Measurements from ENCODE around the gene PMVK.

PMVK gene

GRCh38 chr1:154931940-154932487 is 4.5 kb downstream of the PMVK start:
- TF ChIP-seq CTCF (conservative IDR thresholded peaks at IDR 0.05; ENCODE audit: low read depth, low read length), result no peak
- H3K4me3 ChIP-seq (ENCODE audit: low read length), result no peak overlapping the region

GRCh38 chr1:154926201-154926600 is 10.3 kb downstream of the PMVK start:
- H3K4me3 ChIP-seq (ENCODE audit: low read length), result no peak overlapping the region
- no peak for DNase-seq (ENCODE audit: low read depth)
- TF ChIP-seq CTCF (conservative IDR thresholded peaks at IDR 0.05; ENCODE audit: low read depth, low read length), result no peak

More at GRCh38 chr1:154931940-154932487, 4.5 kb downstream of the PMVK start:
- no peak for DNase-seq (ENCODE audit: low read depth)

GRCh38 chr1:154925335-154926170 is 11.0 kb downstream of the PMVK start:
- H3K4me3 ChIP-seq (ENCODE audit: low read length), result no peak overlapping the region
- TF ChIP-seq CTCF (conservative IDR thresholded peaks at IDR 0.05; ENCODE audit: low read depth, low read length), result no peak
- DNase-seq (ENCODE audit: low read depth), result no peak

GRCh38 chr1:154923695-154924094 is 12.8 kb downstream of the PMVK start:
- no peak overlapping the region for H3K4me3 ChIP-seq (ENCODE audit: low read length)
- TF ChIP-seq CTCF (conservative IDR thresholded peaks at IDR 0.05; ENCODE audit: low read depth, low read length), result no peak
- no peak for DNase-seq (ENCODE audit: low read depth)

GRCh38 chr1:154913273-154913672 is 23.2 kb downstream of the PMVK start:
- no peak for DNase-seq (ENCODE audit: low read depth)
- TF ChIP-seq CTCF (conservative IDR thresholded peaks at IDR 0.05; ENCODE audit: low read depth, low read length), result no peak
- no peak overlapping the region for H3K4me3 ChIP-seq (ENCODE audit: low read length)

- DNase-seq (ENCODE audit: low read depth), result no peak
- H3K4me3 ChIP-seq (ENCODE audit: low read length), result no peak overlapping the region
- no peak for TF ChIP-seq CTCF (conservative IDR thresholded peaks at IDR 0.05; ENCODE audit: low read depth, low read length)
Observed at GRCh38 chr1:154912755-154913154, 23.8 kb downstream of the PMVK start.
